Measurements from ENCODE around the gene NFIA. TPM values are rescaled to one million over a fixed set of nuclear protein-coding genes. Genes with fewer than 3 reads are reported as not detected.

NFIA gene
- total RNA-seq, 1 donor from 2014 or later: 31.3 TPM

DNA sequence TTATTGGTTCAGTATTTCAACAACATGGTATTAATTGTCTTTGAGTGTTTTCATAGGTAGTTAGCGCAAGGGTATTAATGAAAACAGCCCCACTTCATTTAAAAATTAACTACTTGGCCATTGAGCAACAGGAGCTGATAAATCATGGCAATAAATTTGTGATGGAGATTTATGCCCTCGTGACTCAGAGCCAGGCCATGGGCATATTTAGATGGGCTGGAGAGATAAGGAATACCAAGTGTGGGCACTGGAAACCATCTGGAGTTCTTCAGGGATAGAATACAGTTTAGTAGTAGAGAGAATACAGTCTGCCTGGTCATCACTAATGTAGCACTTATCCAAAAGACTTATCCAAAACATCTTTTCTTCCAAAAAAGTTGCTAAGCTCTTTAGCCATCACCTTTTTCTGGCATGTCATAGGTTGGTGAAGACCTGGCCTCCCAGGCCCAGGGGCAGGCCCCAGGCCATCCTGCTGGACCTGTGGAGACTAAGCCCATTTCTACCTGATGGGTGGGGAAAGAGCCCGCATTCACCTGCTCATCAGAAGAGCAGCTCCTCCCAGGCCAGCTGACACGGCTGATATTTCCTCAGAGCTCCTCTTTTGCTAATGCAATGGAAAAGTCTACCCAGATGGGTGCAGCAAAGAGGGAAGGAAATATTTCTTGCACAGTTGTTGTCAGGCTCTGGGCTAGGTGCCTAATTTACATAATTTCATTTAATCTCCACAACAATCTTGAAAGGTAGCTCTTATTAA, 404.6 kb downstream of the NFIA start:
- no peaks in the 10 kb centered on the region for H3K27me3 ChIP-seq (ENCODE audit: control insufficient read depth in 3 of 3, insufficient read depth in 3 of 3, low read length in 3 of 3)
- no peaks in the 10 kb centered on the region for H3K4me1 ChIP-seq (ENCODE audit: control insufficient read depth in 3 of 3, insufficient read depth in 3 of 3, low read length in 3 of 3)
- H3K9me3 ChIP-seq (ENCODE audit: control insufficient read depth in 3 of 3, low read length in 3 of 3): no peaks in the 10 kb centered on the region
- no peak overlapping the region for H3K4me3 ChIP-seq (ENCODE audit: low read length in 3 of 3)
- H3K36me3 ChIP-seq (ENCODE audit: control insufficient read depth in 3 of 3, insufficient read depth in 3 of 3, low read length in 3 of 3): no peaks in the 10 kb centered on the region
- no peak overlapping the region for H3K27ac ChIP-seq (ENCODE audit: low read depth, low read length)
- H3K9ac ChIP-seq (ENCODE audit: low read depth in 1 of 3, low read length in 3 of 3): no peak overlapping the region

DNA sequence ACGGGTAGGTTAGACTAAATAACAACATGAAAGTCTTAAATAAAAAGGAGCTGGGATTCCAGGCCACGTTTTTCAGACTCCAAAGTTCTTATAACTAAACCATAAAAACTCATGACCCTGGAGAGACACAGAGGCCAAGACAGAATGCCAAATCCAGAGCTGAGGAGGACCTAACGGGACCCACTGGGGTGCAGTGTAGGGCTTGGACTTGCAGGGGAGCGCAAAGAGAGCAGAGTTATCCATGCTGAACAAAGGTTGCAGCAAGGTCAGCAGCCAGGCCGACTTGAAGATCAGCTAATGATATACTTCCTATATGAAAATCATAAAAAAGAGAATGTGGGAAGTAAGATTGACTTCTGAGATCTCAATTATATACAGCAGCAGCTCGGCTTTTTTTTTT, 405.4 kb downstream of the NFIA start:
- H3K36me3 ChIP-seq (ENCODE audit: control insufficient read depth in 3 of 3, insufficient read depth in 3 of 3, low read length in 3 of 3): no peaks in the 10 kb centered on the region
- H3K9ac ChIP-seq (ENCODE audit: low read depth in 1 of 3, low read length in 3 of 3): no peak overlapping the region
- H3K27ac ChIP-seq (ENCODE audit: low read depth, low read length): no peak overlapping the region
- H3K9me3 ChIP-seq (ENCODE audit: control insufficient read depth in 3 of 3, low read length in 3 of 3): no peaks in the 10 kb centered on the region
- H3K27me3 ChIP-seq (ENCODE audit: control insufficient read depth in 3 of 3, insufficient read depth in 3 of 3, low read length in 3 of 3): no peaks in the 10 kb centered on the region
- H3K4me3 ChIP-seq (ENCODE audit: low read length in 3 of 3): no peak overlapping the region
- H3K4me1 ChIP-seq (ENCODE audit: control insufficient read depth in 3 of 3, insufficient read depth in 3 of 3, low read length in 3 of 3): no peaks in the 10 kb centered on the region

DNA sequence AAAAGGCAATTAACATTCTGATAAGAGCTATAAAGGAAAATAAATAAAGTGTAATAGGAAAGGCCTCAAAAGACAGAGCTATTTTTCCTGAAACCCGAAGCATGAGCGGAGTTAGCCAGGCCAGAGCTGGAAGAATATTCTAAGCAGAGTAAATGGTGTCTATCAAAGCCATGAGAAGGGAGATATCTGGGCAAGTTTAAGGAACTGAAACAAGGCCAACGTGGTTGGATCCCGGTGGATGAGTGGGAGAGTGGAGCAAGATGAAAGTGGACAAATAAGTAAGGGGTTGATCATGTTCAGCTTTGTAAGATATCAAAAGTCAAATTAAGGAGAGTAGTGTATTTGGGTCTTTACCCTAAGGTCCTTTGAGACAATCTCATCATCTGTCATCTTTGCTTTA, 408.6 kb downstream of the NFIA start:
- H3K27me3 ChIP-seq (ENCODE audit: control insufficient read depth in 3 of 3, insufficient read depth in 3 of 3, low read length in 3 of 3): no peaks in the 10 kb centered on the region
- H3K9me3 ChIP-seq (ENCODE audit: control insufficient read depth in 3 of 3, low read length in 3 of 3): no peaks in the 10 kb centered on the region
- no peak overlapping the region for H3K4me3 ChIP-seq (ENCODE audit: low read length in 3 of 3)
- H3K27ac ChIP-seq (ENCODE audit: low read depth, low read length): no peak overlapping the region
- H3K9ac ChIP-seq (ENCODE audit: low read depth in 1 of 3, low read length in 3 of 3): no peak overlapping the region
- no peaks in the 10 kb centered on the region for H3K4me1 ChIP-seq (ENCODE audit: control insufficient read depth in 3 of 3, insufficient read depth in 3 of 3, low read length in 3 of 3)
- H3K36me3 ChIP-seq (ENCODE audit: control insufficient read depth in 3 of 3, insufficient read depth in 3 of 3, low read length in 3 of 3): no peaks in the 10 kb centered on the region

DNA sequence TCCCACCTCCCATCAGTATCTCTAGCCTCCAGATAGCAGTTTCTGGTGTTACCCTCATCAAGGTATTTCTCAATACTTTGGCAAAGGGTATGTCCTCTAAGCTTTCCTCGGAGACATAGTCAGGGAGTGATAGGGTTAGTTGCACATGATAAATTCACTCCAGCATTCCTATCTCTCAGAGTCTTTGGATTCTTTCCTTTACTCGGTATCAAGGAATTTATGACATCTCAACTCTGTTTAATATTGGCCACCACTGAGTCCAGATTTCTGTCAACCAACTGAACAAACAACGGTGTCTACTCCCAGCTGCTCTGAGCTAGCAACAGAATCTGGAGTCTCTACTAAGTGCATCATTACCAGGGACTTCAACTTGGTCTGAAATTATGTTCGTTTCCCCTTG, 409.1 kb downstream of the NFIA start:
- Histone ChIP-seq H3K4me3 (ENCODE audit: low read length in 3 of 3) (no peak overlapping the region), H3K27ac (ENCODE audit: low read depth, low read length) (no peak overlapping the region)

DNA sequence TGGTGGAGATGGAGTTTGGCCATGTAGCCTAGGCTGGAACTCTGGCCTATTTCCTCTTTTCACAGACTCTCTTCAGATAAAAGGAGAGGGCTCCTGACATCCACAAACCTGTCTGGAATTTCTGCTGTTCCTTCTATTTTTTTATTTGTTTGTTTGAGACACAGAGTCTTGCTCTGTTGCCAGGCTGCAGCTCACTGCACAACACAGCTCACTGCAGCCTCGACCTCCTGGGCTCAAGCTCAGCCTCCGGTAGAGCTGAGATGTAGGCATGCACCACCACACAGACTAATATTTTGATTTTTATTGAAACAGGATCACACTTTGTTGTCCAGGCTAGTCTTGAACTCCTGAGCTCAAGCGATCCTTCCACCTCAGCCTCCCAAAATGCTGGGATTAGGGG, 411.6 kb downstream of the NFIA start:
- Histone ChIP-seq H3K4me1 (ENCODE audit: control insufficient read depth in 3 of 3, insufficient read depth in 3 of 3, low read length in 3 of 3) (no peaks in the 10 kb centered on the region), H3K27me3 (ENCODE audit: control insufficient read depth in 3 of 3, insufficient read depth in 3 of 3, low read length in 3 of 3) (no peaks in the 10 kb centered on the region), H3K36me3 (ENCODE audit: control insufficient read depth in 3 of 3, insufficient read depth in 3 of 3, low read length in 3 of 3) (no peaks in the 10 kb centered on the region), H3K27ac (ENCODE audit: low read depth, low read length) (no peak overlapping the region), H3K9ac (ENCODE audit: low read depth in 1 of 3, low read length in 3 of 3) (no peak overlapping the region), H3K4me3 (ENCODE audit: low read length in 3 of 3) (no peak overlapping the region), H3K9me3 (ENCODE audit: control insufficient read depth in 3 of 3, low read length in 3 of 3) (no peaks in the 10 kb centered on the region)

More for the DNA sequence above, 409.1 kb downstream of the NFIA start:
- Histone ChIP-seq H3K4me1 (ENCODE audit: control insufficient read depth in 3 of 3, insufficient read depth in 3 of 3, low read length in 3 of 3) (no peaks in the 10 kb centered on the region), H3K9me3 (ENCODE audit: control insufficient read depth in 3 of 3, low read length in 3 of 3) (no peaks in the 10 kb centered on the region), H3K9ac (ENCODE audit: low read depth in 1 of 3, low read length in 3 of 3) (no peak overlapping the region), H3K36me3 (ENCODE audit: control insufficient read depth in 3 of 3, insufficient read depth in 3 of 3, low read length in 3 of 3) (no peaks in the 10 kb centered on the region), H3K27me3 (ENCODE audit: control insufficient read depth in 3 of 3, insufficient read depth in 3 of 3, low read length in 3 of 3) (no peaks in the 10 kb centered on the region)

DNA sequence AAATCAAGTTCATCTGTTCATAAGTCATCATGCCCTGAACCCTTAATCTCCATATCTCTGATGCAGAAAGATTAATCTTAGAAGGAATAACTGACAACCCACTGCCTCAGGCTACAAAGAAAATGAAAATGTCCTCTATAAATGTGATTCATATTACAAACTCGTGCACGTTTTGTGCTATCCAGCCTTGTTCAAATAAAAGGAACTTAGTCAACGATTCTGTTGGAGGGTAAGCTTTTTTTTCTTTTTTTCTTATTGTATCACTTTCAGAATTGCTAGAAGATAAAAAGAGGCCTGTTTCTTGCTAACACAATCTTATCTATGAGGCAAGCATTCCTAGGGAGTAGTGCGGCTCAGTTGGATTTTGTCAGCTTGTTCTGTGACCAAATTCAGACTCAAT, 414.1 kb downstream of the NFIA start:
- no peaks in the 10 kb centered on the region for H3K36me3 ChIP-seq (ENCODE audit: control insufficient read depth in 3 of 3, insufficient read depth in 3 of 3, low read length in 3 of 3)
- no peak overlapping the region for H3K9ac ChIP-seq (ENCODE audit: low read depth in 1 of 3, low read length in 3 of 3)
- no peak overlapping the region for H3K27ac ChIP-seq (ENCODE audit: low read depth, low read length)
- no peaks in the 10 kb centered on the region for H3K27me3 ChIP-seq (ENCODE audit: control insufficient read depth in 3 of 3, insufficient read depth in 3 of 3, low read length in 3 of 3)
- H3K4me3 ChIP-seq (ENCODE audit: low read length in 3 of 3): no peak overlapping the region
- no peaks in the 10 kb centered on the region for H3K4me1 ChIP-seq (ENCODE audit: control insufficient read depth in 3 of 3, insufficient read depth in 3 of 3, low read length in 3 of 3)
- no peaks in the 10 kb centered on the region for H3K9me3 ChIP-seq (ENCODE audit: control insufficient read depth in 3 of 3, low read length in 3 of 3)

DNA sequence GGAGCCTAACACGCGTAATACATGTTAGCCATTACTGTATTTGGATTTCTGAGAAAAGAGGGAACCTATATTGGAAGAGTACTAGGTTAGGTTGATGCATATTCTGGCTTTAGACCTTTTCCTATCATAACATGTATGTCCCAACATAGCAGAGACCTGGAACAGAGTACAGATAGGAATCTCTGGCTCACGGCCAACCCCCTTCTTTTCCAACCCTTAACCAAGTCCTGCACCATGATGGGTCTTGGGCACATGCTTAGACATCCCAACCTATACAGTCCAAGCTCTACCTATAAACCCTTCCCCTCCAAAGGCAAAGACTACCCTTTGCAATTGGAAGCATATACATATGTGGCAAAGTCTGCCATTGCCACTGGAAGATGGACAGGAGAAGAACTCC, 414.7 kb downstream of the NFIA start:
- Histone ChIP-seq H3K9me3 (ENCODE audit: control insufficient read depth in 3 of 3, low read length in 3 of 3) (no peaks in the 10 kb centered on the region), H3K9ac (ENCODE audit: low read depth in 1 of 3, low read length in 3 of 3) (no peak overlapping the region), H3K4me3 (ENCODE audit: low read length in 3 of 3) (no peak overlapping the region), H3K27me3 (ENCODE audit: control insufficient read depth in 3 of 3, insufficient read depth in 3 of 3, low read length in 3 of 3) (no peaks in the 10 kb centered on the region), H3K27ac (ENCODE audit: low read depth, low read length) (no peak overlapping the region), H3K36me3 (ENCODE audit: control insufficient read depth in 3 of 3, insufficient read depth in 3 of 3, low read length in 3 of 3) (no peaks in the 10 kb centered on the region), H3K4me1 (ENCODE audit: control insufficient read depth in 3 of 3, insufficient read depth in 3 of 3, low read length in 3 of 3) (no peaks in the 10 kb centered on the region)

DNA sequence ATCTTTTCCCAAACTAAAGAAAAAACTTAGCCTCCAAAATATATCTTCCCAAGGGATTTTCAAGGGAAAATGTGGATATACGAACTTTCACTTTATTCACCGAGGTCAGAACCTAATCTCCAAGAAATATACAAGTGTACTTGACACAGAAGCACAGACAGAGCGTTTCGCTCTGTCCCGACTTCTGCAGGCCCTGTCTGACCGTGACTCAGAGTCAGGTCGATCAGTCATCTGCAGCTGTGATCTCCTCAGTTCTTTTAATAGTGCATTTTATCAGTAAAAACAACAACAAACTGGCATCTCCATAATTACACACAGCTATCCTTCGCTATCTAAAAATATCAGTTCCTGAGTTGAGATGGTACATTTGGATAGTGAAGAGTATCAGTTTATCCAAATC, 416.0 kb downstream of the NFIA start:
- no peaks in the 10 kb centered on the region for H3K9me3 ChIP-seq (ENCODE audit: control insufficient read depth in 3 of 3, low read length in 3 of 3)
- H3K27ac ChIP-seq (ENCODE audit: low read depth, low read length): no peak overlapping the region
- no peak overlapping the region for H3K4me3 ChIP-seq (ENCODE audit: low read length in 3 of 3)
- no peaks in the 10 kb centered on the region for H3K36me3 ChIP-seq (ENCODE audit: control insufficient read depth in 3 of 3, insufficient read depth in 3 of 3, low read length in 3 of 3)
- no peak overlapping the region for H3K9ac ChIP-seq (ENCODE audit: low read depth in 1 of 3, low read length in 3 of 3)
- no peaks in the 10 kb centered on the region for H3K27me3 ChIP-seq (ENCODE audit: control insufficient read depth in 3 of 3, insufficient read depth in 3 of 3, low read length in 3 of 3)
- no peaks in the 10 kb centered on the region for H3K4me1 ChIP-seq (ENCODE audit: control insufficient read depth in 3 of 3, insufficient read depth in 3 of 3, low read length in 3 of 3)

DNA sequence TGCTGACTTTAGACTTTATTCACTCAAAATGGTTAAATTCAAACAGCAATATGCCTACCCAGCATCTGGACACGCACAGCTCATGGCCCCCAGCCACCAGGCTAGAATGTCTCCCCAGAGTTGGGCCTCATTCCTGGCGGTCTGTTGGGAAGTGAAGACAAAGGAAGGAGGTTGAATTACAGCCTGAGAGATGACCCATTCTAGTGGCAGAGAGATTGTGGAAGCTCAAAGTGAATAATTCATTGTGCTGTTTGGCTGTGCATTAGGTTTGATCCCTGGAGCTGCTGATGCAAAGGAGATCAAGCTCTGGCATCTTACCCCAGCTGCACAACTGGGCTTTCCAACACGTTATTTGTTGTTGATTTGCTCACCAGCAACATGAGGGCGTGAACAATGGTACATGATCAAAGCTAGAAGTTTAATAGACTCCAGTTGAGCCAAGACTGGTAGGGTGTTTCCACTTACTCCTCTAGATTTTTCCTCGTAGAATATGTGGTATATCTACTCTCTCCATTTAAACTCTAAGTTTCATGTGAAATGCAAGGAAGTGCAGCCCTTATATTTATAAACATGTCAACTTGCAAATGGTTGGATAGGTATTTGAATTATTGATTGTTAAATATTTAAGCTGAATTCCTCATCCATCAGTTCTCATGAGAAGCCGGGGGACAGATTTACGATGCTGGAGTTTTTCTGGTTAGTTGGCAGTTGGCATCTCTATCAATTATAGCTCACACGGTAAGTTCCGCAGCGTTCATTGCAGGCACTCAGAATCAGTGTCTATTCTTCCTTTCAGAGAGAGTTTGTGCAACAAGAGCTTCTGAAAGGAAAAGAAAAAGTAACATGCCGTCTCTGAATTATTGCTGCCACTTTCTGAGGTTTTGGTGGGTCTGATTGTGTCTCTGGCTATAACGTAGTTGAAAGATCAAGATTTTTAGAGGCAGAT, 419.9 kb downstream of the NFIA start:
- Histone ChIP-seq H3K9ac (ENCODE audit: low read depth in 1 of 3, low read length in 3 of 3) (no peak overlapping the region), H3K4me1 (ENCODE audit: control insufficient read depth in 3 of 3, insufficient read depth in 3 of 3, low read length in 3 of 3) (no peaks in the 10 kb centered on the region), H3K27me3 (ENCODE audit: control insufficient read depth in 3 of 3, insufficient read depth in 3 of 3, low read length in 3 of 3) (no peaks in the 10 kb centered on the region), H3K9me3 (ENCODE audit: control insufficient read depth in 3 of 3, low read length in 3 of 3) (no peaks in the 10 kb centered on the region), H3K36me3 (ENCODE audit: control insufficient read depth in 3 of 3, insufficient read depth in 3 of 3, low read length in 3 of 3) (no peaks in the 10 kb centered on the region), H3K4me3 (ENCODE audit: low read length in 3 of 3) (no peak overlapping the region), H3K27ac (ENCODE audit: low read depth, low read length) (no peak overlapping the region)

DNA sequence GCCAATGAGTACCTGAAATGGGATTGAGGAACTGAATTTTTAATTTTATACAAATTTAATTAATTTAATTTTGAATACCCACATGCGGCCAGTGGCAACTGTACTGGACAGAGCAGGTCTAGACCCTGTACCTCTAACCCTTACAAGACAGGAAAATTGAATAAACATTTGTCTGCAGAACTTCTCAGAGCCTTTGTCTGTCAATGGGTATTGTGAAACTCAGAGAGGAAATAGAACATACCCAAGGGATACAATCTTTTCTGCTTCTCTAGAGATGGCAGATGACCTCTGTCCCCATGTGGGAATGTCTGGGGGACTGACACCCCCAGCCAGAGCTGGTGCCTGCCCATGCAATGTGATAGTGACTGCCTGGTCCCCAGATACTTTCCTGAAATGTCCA, 421.9 kb downstream of the NFIA start:
- H3K4me1 ChIP-seq (ENCODE audit: control insufficient read depth in 3 of 3, insufficient read depth in 3 of 3, low read length in 3 of 3): no peaks in the 10 kb centered on the region
- no peaks in the 10 kb centered on the region for H3K9me3 ChIP-seq (ENCODE audit: control insufficient read depth in 3 of 3, low read length in 3 of 3)
- no peaks in the 10 kb centered on the region for H3K27me3 ChIP-seq (ENCODE audit: control insufficient read depth in 3 of 3, insufficient read depth in 3 of 3, low read length in 3 of 3)
- no peak overlapping the region for H3K4me3 ChIP-seq (ENCODE audit: low read length in 3 of 3)
- H3K36me3 ChIP-seq (ENCODE audit: control insufficient read depth in 3 of 3, insufficient read depth in 3 of 3, low read length in 3 of 3): no peaks in the 10 kb centered on the region
- no peak overlapping the region for H3K9ac ChIP-seq (ENCODE audit: low read depth in 1 of 3, low read length in 3 of 3)
- no peak overlapping the region for H3K27ac ChIP-seq (ENCODE audit: low read depth, low read length)

Data from skeletal muscle tissue (tissue), 4 donors.